ENCODE measurements around the gene CCND3. TPM values are rescaled to one million over a fixed set of nuclear protein-coding genes. Genes with fewer than 3 reads are reported as not detected.

The CCND3 gene
- total RNA-seq = 100 to 1,000 TPM in 1 of 4 donors, 10 to 100 TPM in 3; 38.1 to 142 (median 46.5) TPM

- H3K9me3 ChIP-seq = no peaks in the 10 kb centered on the region
- peak within 1 kb of the TSS; percentile 74 to 90 (median 86) for H3K27ac ChIP-seq
- H3K36me3 ChIP-seq = peaks cover 0 to 11% (median 0%) of the 10 kb centered on the region in 3 donors
- peak in 1 of 6 experiments; percentile 5 for TF ChIP-seq CTCF (IDR thresholded peaks at IDR 0.05)
- peak in 2 of 4 donors; percentile 24 to 41 for TF ChIP-seq POLR2A (IDR thresholded peaks at IDR 0.05)
- H3K4me1 ChIP-seq = peaks cover 41 to 62% (median 46%) of the 10 kb centered on the region in 3 donors
- 0 to 1% methylated on average over 3 to 12 of the region's 87 CpGs for WGBS, 2 donors
- intact Hi-C loops (cut with DNase I) = no loop called here
- peak within 1 kb of the TSS; percentile 53 to 93 (median 68) for H3K4me3 ChIP-seq
- DNase-seq = peak; percentile 50
- H3K27me3 ChIP-seq = no peaks in the 10 kb centered on the region
Measured at GRCh38 chr6:41941280-41942066, at the start of gene CCND3. TSS of gene CCND3 (minus strand) at chr6:41941808. CDS start at chr6:41941649, 159 bp downstream.

- Histone ChIP-seq H3K4me1 (no peaks in the 10 kb centered on the region), H3K27ac (no peak overlapping the region), H3K9me3 (no peaks in the 10 kb centered on the region), H3K27me3 (no peaks in the 10 kb centered on the region), H3K4me3 (no peak overlapping the region), H3K36me3 (no peaks in the 10 kb centered on the region)
- 92 to 96% methylated on average over 2 of the region's 2 CpGs for WGBS, 2 donors
- TF ChIP-seq POLR2A (IDR thresholded peaks at IDR 0.05) (no peak), CTCF (IDR thresholded peaks at IDR 0.05) (no peak)
- no peak for DNase-seq
- intact Hi-C loops (cut with DNase I) = no loop called here
Measured at GRCh38 chr6:41986339-41986738, 44.7 kb upstream of the CCND3 start.

GRCh38 chr6:41984623-41985022 lies 43.0 kb upstream of the CCND3 start:
- Histone ChIP-seq H3K4me1 (no peaks in the 10 kb centered on the region), H3K27ac (no peak overlapping the region), H3K36me3 (no peaks in the 10 kb centered on the region), H3K27me3 (no peaks in the 10 kb centered on the region), H3K4me3 (no peak overlapping the region), H3K9me3 (no peaks in the 10 kb centered on the region)
- no peak for TF ChIP-seq CTCF (IDR thresholded peaks at IDR 0.05)
- TF ChIP-seq POLR2A (IDR thresholded peaks at IDR 0.05) = no peak
- intact Hi-C loops (cut with DNase I) = no loop called here
- 33 to 57% methylated on average over 4 of the region's 4 CpGs for WGBS, 2 donors
- DNase-seq = no peak

- no peak overlapping the region for H3K27ac ChIP-seq
- no peaks in the 10 kb centered on the region for H3K27me3 ChIP-seq
- no peaks in the 10 kb centered on the region for H3K9me3 ChIP-seq
- 53 to 58% methylated on average over 9 of the region's 9 CpGs for WGBS, 2 donors
- intact Hi-C loops (cut with DNase I) = no loop called here
- H3K4me3 ChIP-seq = no peak overlapping the region
- DNase-seq = no peak
- H3K4me1 ChIP-seq = peaks cover 0 to 4% (median 3%) of the 10 kb centered on the region in 3 donors
- TF ChIP-seq POLR2A (IDR thresholded peaks at IDR 0.05) = no peak
- no peak for TF ChIP-seq CTCF (IDR thresholded peaks at IDR 0.05)
- no peaks in the 10 kb centered on the region for H3K36me3 ChIP-seq
Measured at GRCh38 chr6:41976794-41977484, 35.3 kb upstream of the CCND3 start.

- 52 to 76% methylated on average over 2 to 4 of the region's 4 CpGs for WGBS, 2 donors
- H3K27me3 ChIP-seq = no peaks in the 10 kb centered on the region
- H3K9me3 ChIP-seq = no peaks in the 10 kb centered on the region
- no peak for TF ChIP-seq POLR2A (IDR thresholded peaks at IDR 0.05)
- no peak for TF ChIP-seq CTCF (IDR thresholded peaks at IDR 0.05)
- intact Hi-C loops (cut with DNase I) = no loop called here
- no peak overlapping the region for H3K4me3 ChIP-seq
- H3K27ac ChIP-seq = no peak overlapping the region
- peaks cover 0 to 12% (median 7%) of the 10 kb centered on the region in 3 donors for H3K4me1 ChIP-seq
- no peak for DNase-seq
- H3K36me3 ChIP-seq = no peaks in the 10 kb centered on the region
Measured at GRCh38 chr6:41975276-41975675, 33.7 kb upstream of the CCND3 start.

Measured in esophagus squamous epithelium (tissue), 5 donors.